Karpas-422 (cell line): ENCODE results near the gene TMEM163. TPM values are rescaled to one million over a fixed set of nuclear protein-coding genes. Genes with fewer than 3 reads are reported as not detected.
A peak's percentile ranks its signal among the peaks of the same experiment; 100 is the strongest.

Experiments
- DNase-seq: peaks from one replicate; pipeline ENCODE4 v3.0.0-alpha.2; 2015
- H2AFZ ChIP-seq: fragments of 200-600 bp; sonication (generic); 2 replicates; pipeline ENCODE4 v1.6.1; 2014; ENCODE audit warnings: antibody characterized with exemption, low read length, mixed read lengths
- H3K27ac ChIP-seq: fragments of 200-600 bp; sonication (generic); 2 replicates; pipeline ENCODE4 v1.5.1; 2014; ENCODE audit warnings: mild to moderate bottlenecking, low read length, moderate library complexity
- H3K27me3 ChIP-seq: fragments of 200-600 bp; sonication (generic); 2 replicates; pipeline ENCODE4 v1.6.1; 2014; ENCODE audit warnings: low read length, mixed read lengths
- H3K36me3 ChIP-seq: fragments of 200-600 bp; sonication (generic); 2 replicates; pipeline ENCODE4 v1.6.1; 2014; ENCODE audit warnings: low read length, mixed read lengths; ENCODE audit not compliant: insufficient read depth
- H3K4me1 ChIP-seq: fragments of 200-600 bp; sonication (generic); 2 replicates; pipeline ENCODE4 v1.6.1; 2014; ENCODE audit warnings: mild to moderate bottlenecking, low read length, mixed read lengths
- H3K4me2 ChIP-seq: fragments of 200-600 bp; sonication (generic); 2 replicates; pipeline ENCODE4 v1.6.1; 2014; ENCODE audit warnings: low read length, low read depth, mild to moderate bottlenecking; ENCODE audit not compliant: poor library complexity, severe bottlenecking
- H3K4me3 ChIP-seq: fragments of 200-600 bp; sonication (generic); 2 replicates; pipeline ENCODE4 v1.5.1; 2014; ENCODE audit warnings: mild to moderate bottlenecking, antibody characterized with exemption, low read length, mixed read lengths
- H3K79me2 ChIP-seq: fragments of 200-600 bp; sonication (generic); 2 replicates; pipeline ENCODE4 v1.6.1; 2014; ENCODE audit warnings: mild to moderate bottlenecking, low read length, mixed read lengths
- H3K9ac ChIP-seq: fragments of 200-600 bp; sonication (generic); 2 replicates; pipeline ENCODE4 v1.6.0; 2014; ENCODE audit warnings: low read length
- H3K9me2 ChIP-seq: fragments of 200-600 bp; sonication (generic), shearing (Covaris generic); replicated peaks from 2 replicates; pipeline ENCODE4 v1.6.0; 2014; ENCODE audit warnings: mild to moderate bottlenecking, low read length, moderate library complexity; ENCODE audit not compliant: insufficient read depth
- H3K9me3 ChIP-seq: fragments of 300-700, 200-600 bp; sonication (generic); 2 replicates; pipeline ENCODE4 v1.6.1; 2014; ENCODE audit warnings: low read length, mixed read lengths
- H4K20me1 ChIP-seq: fragments of 200-600 bp; sonication (generic); 2 replicates; pipeline ENCODE4 v1.6.1; 2014; ENCODE audit warnings: mild to moderate bottlenecking, antibody characterized with exemption, low read length, low read depth; ENCODE audit not compliant: insufficient read depth
- total RNA-seq: library from RNA; depleted of rRNA; stranded (reverse); fragments of >200 nt; shearing (Covaris generic); gene quantifications from 2 replicates; pipeline ENCODE4 v1.2.3, GENCODE V29; 2014; ENCODE audit warnings: low replicate concordance

TMEM163 gene
- total RNA-seq, 1 experiment from 2014 or later = 4.7 TPM

DNA sequence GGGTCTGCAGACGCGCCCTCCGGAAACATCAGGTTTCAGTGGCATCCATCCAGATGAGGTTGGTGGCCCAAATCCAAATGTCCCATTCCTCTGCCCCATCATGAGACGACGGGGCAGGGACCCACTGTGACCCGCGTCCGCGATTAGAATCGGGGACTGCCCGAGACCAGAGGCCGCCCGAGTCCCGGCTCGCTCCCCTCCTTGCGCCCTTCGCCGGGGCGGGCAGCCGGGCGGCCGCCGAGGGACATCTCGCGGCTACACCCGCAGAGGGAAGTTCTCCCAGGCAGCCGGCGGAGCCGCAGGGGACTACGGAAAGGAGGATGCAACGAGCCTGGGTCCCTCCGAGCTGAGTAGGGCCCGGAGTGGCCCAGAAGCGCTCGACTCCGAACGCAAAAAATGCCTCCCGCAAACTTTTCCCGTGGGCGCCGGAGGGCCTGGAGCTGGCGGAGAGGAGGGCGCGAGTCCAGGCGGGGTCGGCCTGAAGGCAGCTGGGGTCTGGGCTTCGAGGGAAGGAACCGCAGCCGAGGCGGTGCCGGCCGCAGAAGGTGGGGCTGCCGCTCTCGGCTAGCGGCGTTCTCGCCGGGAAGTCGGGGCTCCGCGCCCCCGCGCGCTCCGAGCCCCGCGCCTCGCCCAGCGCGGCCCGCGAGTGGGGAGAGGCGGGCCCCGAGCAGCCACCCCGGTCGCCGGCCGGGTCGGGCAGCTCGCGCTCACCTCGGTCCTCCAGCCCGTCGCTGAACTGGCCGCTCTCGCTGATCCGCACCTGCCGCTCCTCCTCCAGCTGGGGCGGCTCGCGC is 580 bp downstream of the TMEM163 start:
- H3K4me2 ChIP-seq = peak overlapping the region; percentile 68
- H3K9ac ChIP-seq = peak overlapping the region; percentile 57
- no peak overlapping the region for H2AFZ ChIP-seq
- H4K20me1 ChIP-seq = no peaks in the 10 kb centered on the region
- no peaks in the 10 kb centered on the region for H3K79me2 ChIP-seq
- peak overlapping the region; percentile 67 for H3K4me3 ChIP-seq
- DNase-seq = no peak
- no peak overlapping the region for H3K27ac ChIP-seq
- H3K9me3 ChIP-seq = no peaks in the 10 kb centered on the region
- H3K9me2 ChIP-seq = no peaks in the 10 kb centered on the region
- H3K4me1 ChIP-seq = peaks cover 65% of the 10 kb centered on the region
- H3K27me3 ChIP-seq = no peaks in the 10 kb centered on the region
- no peaks in the 10 kb centered on the region for H3K36me3 ChIP-seq

DNA sequence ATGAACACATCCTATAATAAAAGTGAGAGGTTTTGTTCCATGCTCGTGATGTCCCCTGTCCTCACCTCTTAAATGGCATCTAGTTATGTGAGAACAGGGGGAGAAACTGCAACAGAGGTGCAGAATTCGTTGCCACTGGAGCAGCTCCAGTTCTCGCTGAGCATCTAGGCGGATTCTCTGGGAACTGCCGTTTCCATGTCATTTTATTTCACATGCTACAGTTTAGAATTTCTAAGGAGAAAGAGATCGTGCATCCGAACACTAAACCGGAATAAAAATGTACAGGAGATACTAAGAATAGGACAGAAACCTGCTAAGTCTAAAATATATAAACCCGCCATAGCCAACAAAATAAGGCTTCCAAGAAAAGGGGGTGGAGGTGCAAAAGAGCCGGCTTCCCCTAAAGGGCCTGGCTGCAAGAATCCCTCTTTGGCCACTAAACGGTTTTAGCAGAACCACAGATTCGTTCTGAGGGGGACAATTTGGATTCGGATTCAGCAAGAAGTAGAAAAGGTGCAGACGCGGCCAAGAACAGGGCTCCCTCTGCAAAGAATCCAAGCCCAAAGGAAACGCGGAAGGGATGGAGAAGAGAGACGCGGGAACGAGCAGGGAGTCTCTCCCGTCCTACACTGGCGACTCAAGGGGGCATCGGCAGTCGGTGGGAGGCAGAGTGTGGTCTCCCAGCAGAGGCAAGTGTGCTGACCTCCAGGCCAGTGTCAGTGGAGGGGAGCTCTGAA is 1.3 kb downstream of the TMEM163 start:
- H3K27me3 ChIP-seq = no peaks in the 10 kb centered on the region
- H3K9me2 ChIP-seq = no peaks in the 10 kb centered on the region
- H3K36me3 ChIP-seq = no peaks in the 10 kb centered on the region
- peak overlapping the region; percentile 57 for H3K9ac ChIP-seq
- no peak overlapping the region for H2AFZ ChIP-seq
- H4K20me1 ChIP-seq = no peaks in the 10 kb centered on the region
- DNase-seq = no peak
- no peaks in the 10 kb centered on the region for H3K79me2 ChIP-seq
- peaks cover 64% of the 10 kb centered on the region for H3K4me1 ChIP-seq
- peak overlapping the region; percentile 68 for H3K4me2 ChIP-seq
- no peak overlapping the region for H3K27ac ChIP-seq
- no peaks in the 10 kb centered on the region for H3K9me3 ChIP-seq
- peak overlapping the region; percentile 67 for H3K4me3 ChIP-seq

DNA sequence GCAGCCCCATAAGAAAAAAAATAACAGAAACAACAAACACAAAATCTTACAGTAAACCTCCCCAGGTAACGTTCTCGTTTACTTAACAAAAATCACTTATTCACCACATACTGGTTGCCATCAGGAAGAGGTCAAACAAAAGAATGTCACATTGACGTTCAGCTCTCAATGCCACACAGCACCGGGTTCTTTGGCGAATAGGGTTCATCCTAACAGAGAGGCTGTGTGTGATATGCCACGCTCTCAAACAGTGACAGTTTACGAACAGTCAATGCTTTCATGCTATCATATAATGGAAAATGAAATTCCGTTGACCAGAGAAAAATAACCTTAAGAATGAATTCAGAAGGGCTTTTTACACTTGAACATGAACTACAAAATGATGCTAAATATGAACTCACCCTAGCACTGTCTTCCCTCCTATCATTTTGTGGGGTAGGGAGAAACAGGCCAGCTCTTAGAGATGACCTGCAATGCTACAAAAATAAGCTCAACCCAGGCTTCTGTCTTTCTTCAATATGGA is 2.0 kb downstream of the TMEM163 start:
- DNase-seq = no peak
- no peak overlapping the region for H3K9ac ChIP-seq
- H3K9me3 ChIP-seq = no peaks in the 10 kb centered on the region
- no peak overlapping the region for H3K27ac ChIP-seq
- H3K4me1 ChIP-seq = peaks cover 70% of the 10 kb centered on the region
- no peaks in the 10 kb centered on the region for H3K36me3 ChIP-seq
- H3K4me2 ChIP-seq = peak overlapping the region; percentile 68
- H3K27me3 ChIP-seq = no peaks in the 10 kb centered on the region
- no peaks in the 10 kb centered on the region for H4K20me1 ChIP-seq
- H3K79me2 ChIP-seq = no peaks in the 10 kb centered on the region
- H2AFZ ChIP-seq = no peak overlapping the region
- no peaks in the 10 kb centered on the region for H3K9me2 ChIP-seq
- H3K4me3 ChIP-seq = no peak overlapping the region

DNA sequence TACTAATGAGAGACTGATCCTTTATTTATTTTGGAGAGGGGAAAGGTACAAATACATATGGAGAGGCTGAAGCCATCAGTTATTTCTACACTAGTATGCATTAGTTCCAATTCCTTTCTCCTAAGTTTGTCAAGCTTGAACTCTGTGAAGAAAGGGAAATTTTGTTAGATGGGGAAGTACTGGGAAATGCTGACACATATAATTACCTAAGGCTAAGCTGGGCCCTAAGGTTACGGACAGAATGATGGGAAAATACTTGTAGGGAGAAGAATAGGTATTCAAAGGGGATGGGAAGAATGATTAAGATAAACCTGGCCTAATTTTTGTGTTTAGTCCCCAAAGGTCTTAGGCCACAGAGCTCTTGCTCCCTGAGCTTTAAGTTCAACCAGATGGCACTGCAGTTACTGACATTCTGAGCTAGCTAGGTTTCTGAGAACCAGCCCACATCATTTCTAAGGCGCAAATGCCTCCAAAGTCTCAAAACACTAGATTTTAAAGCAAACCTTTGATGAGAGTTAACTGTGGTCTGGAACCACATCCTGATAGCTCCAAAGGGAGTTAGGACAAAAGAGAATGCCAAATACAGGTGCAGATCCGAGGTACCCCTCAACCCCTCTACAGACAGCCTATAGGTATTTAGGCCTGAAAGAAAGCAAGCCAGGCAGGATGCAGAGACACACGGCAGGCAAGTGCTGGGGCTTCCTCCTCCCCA is 2.7 kb downstream of the TMEM163 start:
- no peaks in the 10 kb centered on the region for H4K20me1 ChIP-seq
- DNase-seq = no peak

DNA sequence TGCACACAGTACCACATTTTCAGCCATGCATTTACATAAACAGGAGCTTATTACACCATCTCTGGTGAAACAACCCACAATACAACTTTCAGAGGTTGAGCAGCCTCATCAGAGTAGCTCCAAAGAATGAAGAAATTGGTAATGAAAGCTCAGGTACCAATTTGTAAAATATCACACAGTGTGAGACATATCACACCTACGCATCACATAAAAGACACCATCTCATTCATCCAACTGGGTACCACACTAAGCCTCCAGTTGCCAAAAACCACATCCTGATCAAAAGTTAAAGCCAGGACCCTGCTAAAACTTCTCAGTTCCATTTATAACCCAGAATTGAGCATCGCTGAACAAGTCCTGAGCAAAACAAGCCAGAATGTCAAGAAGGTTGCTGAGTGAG is 4.6 kb downstream of the TMEM163 start:
- no peak overlapping the region for H3K9ac ChIP-seq
- no peak for DNase-seq
- H4K20me1 ChIP-seq = no peaks in the 10 kb centered on the region
- no peaks in the 10 kb centered on the region for H3K9me2 ChIP-seq
- no peaks in the 10 kb centered on the region for H3K79me2 ChIP-seq
- no peaks in the 10 kb centered on the region for H3K27me3 ChIP-seq
- H3K4me2 ChIP-seq = peak overlapping the region; percentile 10
- no peak overlapping the region for H3K27ac ChIP-seq
- peaks cover 64% of the 10 kb centered on the region for H3K4me1 ChIP-seq
- no peak overlapping the region for H2AFZ ChIP-seq
- no peak overlapping the region for H3K4me3 ChIP-seq
- no peaks in the 10 kb centered on the region for H3K36me3 ChIP-seq
- no peaks in the 10 kb centered on the region for H3K9me3 ChIP-seq

More for the DNA sequence above, 2.7 kb downstream of the TMEM163 start:
- H3K4me2 ChIP-seq = peak overlapping the region; percentile 14
- no peaks in the 10 kb centered on the region for H3K9me3 ChIP-seq
- no peak overlapping the region for H3K9ac ChIP-seq
- H3K79me2 ChIP-seq = no peaks in the 10 kb centered on the region
- no peak overlapping the region for H2AFZ ChIP-seq
- no peak overlapping the region for H3K4me3 ChIP-seq
- peaks cover 71% of the 10 kb centered on the region for H3K4me1 ChIP-seq
- H3K9me2 ChIP-seq = no peaks in the 10 kb centered on the region
- no peak overlapping the region for H3K27ac ChIP-seq
- H3K36me3 ChIP-seq = no peaks in the 10 kb centered on the region
- no peaks in the 10 kb centered on the region for H3K27me3 ChIP-seq

DNA sequence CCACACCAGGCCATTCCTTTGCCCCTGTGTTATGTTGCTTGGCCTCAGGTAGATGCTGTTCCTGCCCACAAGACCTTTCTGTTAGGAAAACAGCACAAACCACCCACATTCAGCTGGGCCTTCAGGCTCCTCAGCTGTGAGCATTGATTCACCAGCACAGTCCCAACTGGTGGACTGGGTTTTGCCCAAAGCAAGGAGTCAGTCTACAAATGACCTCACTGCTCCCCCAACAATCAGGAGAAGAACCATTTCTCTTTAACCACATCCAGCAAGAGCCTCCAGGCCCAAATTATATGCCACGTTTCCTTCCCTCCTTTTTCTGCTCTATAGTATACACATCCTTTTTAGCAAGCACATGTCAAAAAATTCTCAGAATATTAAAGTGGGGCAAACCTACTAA is 5.2 kb downstream of the TMEM163 start:
- Histone ChIP-seq H3K4me3 (no peak overlapping the region), H3K9me3 (no peaks in the 10 kb centered on the region), H3K4me2 (no peak overlapping the region), H3K27me3 (no peaks in the 10 kb centered on the region), H3K4me1 (peaks cover 62% of the 10 kb centered on the region), H3K27ac (no peak overlapping the region), H3K79me2 (no peaks in the 10 kb centered on the region), H3K36me3 (no peaks in the 10 kb centered on the region), H2AFZ (no peak overlapping the region), H3K9ac (no peak overlapping the region), H3K9me2 (no peaks in the 10 kb centered on the region), H4K20me1 (no peaks in the 10 kb centered on the region)
- no peak for DNase-seq

DNA sequence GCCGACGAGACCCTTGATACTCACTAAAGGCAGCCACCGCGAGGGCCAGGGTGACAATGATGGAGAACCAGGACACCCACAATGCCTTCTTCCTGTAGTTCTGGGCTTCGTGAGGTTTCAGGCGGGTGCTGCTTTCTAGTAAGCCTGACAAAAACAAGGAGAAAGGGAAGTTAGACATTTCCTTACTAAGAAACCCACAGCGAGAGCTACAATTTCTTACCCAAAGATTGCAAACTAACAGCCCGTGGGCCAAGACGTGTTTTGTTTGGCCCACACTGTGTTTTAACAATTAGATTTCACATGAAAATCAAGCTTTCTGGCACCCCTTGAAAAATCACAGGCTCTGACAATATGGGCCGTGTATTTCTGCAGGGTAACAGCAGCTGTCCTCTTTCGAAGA is 5.6 kb downstream of the TMEM163 start:
- Histone ChIP-seq H3K4me1 (peaks cover 60% of the 10 kb centered on the region), H3K36me3 (no peaks in the 10 kb centered on the region), H3K4me3 (no peak overlapping the region), H3K9me2 (no peaks in the 10 kb centered on the region), H3K27me3 (no peaks in the 10 kb centered on the region), H3K27ac (no peak overlapping the region), H3K9me3 (no peaks in the 10 kb centered on the region), H3K9ac (no peak overlapping the region), H4K20me1 (no peaks in the 10 kb centered on the region), H3K79me2 (no peaks in the 10 kb centered on the region), H2AFZ (no peak overlapping the region), H3K4me2 (no peak overlapping the region)
- no peak for DNase-seq

DNA sequence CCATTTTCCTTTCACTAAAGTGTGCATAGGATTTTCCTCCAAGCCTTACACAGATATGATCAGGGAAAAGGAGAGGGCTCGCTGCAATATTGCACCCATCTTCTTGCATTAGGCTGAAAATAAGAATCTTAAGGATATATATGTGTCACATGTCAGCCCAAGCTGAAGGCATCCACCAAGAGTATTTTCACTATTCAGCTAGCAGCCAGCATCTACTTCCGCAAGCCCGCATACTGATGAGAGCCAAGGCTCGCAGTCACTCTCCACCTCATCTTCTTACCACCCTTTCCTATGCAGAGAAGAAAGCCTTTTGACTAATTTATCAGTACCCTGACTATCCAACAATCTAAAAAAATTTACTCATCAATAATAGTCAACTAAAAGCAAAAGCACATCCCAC is 6.1 kb downstream of the TMEM163 start:
- H3K9me3 ChIP-seq = no peaks in the 10 kb centered on the region
- no peak overlapping the region for H3K27ac ChIP-seq
- no peak overlapping the region for H3K9ac ChIP-seq
- no peaks in the 10 kb centered on the region for H4K20me1 ChIP-seq
- H3K4me2 ChIP-seq = no peak overlapping the region
- no peak overlapping the region for H3K4me3 ChIP-seq
- peaks cover 55% of the 10 kb centered on the region for H3K4me1 ChIP-seq
- H3K9me2 ChIP-seq = no peaks in the 10 kb centered on the region
- no peaks in the 10 kb centered on the region for H3K79me2 ChIP-seq
- H2AFZ ChIP-seq = no peak overlapping the region
- no peaks in the 10 kb centered on the region for H3K27me3 ChIP-seq
- no peak for DNase-seq
- no peaks in the 10 kb centered on the region for H3K36me3 ChIP-seq
